A549 (cell line): ENCODE measurements around the gene NAA15. TPM values are rescaled to one million over a fixed set of nuclear protein-coding genes. Genes with fewer than 3 reads are reported as not detected.

Source experiments
- ATAC-seq, 2 experiments: fragments of 200-7000 bp in 1 of 2; fragments of >200 bp in 1 of 2; cut with Nextera tagmentation in 1 of 2; cut with Tn5 transposase in 1 of 2; 3 replicates each; pipeline versions ENCODE4 v1.8.0 to v1.9.1; 2018 to 2020; ENCODE audit warnings: mild to moderate bottlenecking in 1 of 2, moderate library complexity in 1 of 2
- CTCF ChIA-PET: fragments of 300-600 bp; sonication (Branson Sonifier 250); formaldehyde crosslinking; extraction: SDS; loops from one replicate; lab custom pipeline; 2021; ENCODE audit warnings: antibody characterized with exemption, inconsistent platforms; lab: Yijun Ruan, JAX
- POLR2A ChIA-PET: fragments of 350-600 bp; formaldehyde crosslinking; extraction: SDS; loops from one replicate; lab custom pipeline; 2021; ENCODE audit warnings: antibody characterized with exemption, inconsistent platforms; lab: Yijun Ruan, JAX
- DNase-seq, 2 experiments: peaks; one replicate each; pipeline versions ENCODE4 v3.0.0 to v3.0.0-alpha.2; 2011 to 2016; ENCODE audit warnings: low read depth in 1 of 2, low spot score in 1 of 2
- FAIRE-seq: peaks from 2 replicates; lab custom pipeline; 2011; peaks lifted over from hg19 to GRCh38; lab: Jason Lieb, UNC
- H3K27ac ChIP-seq, 2 experiments: fragments of >200 bp; sonication (Bioruptor Twin); formaldehyde crosslinking; 3 replicates each; pipeline ENCODE4 v1.5.1; 2016 to 2017
- H3K4me1 ChIP-seq: fragments of >200 bp; sonication (Bioruptor Twin); formaldehyde crosslinking; 3 replicates; pipeline ENCODE4 v1.6.1; 2016
- H3K4me2 ChIP-seq: fragments of >200 bp; sonication (Bioruptor Twin); formaldehyde crosslinking; 3 replicates; pipeline ENCODE4 v1.6.1; 2016
- H3K4me3 ChIP-seq: fragments of >200 bp; sonication (Bioruptor Twin); formaldehyde crosslinking; 3 replicates; pipeline ENCODE4 v1.5.1; 2016
- H3K9me3 ChIP-seq: fragments of >200 bp; sonication (Bioruptor Twin); formaldehyde crosslinking; 3 replicates; pipeline ENCODE4 v1.6.1; 2016
- CBX8 ChIP-seq: fragments of 200-600 bp; sonication (generic); IDR thresholded peaks from 2 replicates; pipeline ENCODE4 v1.6.1; 2016
- CHD2 ChIP-seq: fragments of 150-350 bp; IDR thresholded peaks from 2 replicates; pipeline ENCODE4 v1.6.1; 2014; ENCODE audit warnings: low read length; ENCODE audit not compliant: partially characterized antibody
- EP300 ChIP-seq, 2 experiments: fragments of >200 bp; sonication (Bioruptor Twin); formaldehyde crosslinking; IDR thresholded peaks; 2 replicates in 1 of 2; 3 replicates in 1 of 2; pipeline ENCODE4 v1.6.1; 2016 to 2017
- FOSB ChIP-seq: fragments of 250-450 bp; sonication (Bioruptor Pico); IDR thresholded peaks from 2 replicates; pipeline ENCODE4 v1.5.0; 2020; ENCODE audit warnings: mild to moderate bottlenecking, moderate library complexity
- FOSL2 ChIP-seq, 2 experiments: fragments of 450-650 bp in 1 of 2; fragments of >200 bp in 1 of 2; sonication (Bioruptor Twin) in 1 of 2; formaldehyde crosslinking; IDR thresholded peaks; 2 replicates each; pipeline versions ENCODE4 v1.5.0 to v1.6.1; 2016 to 2020; ENCODE audit warnings: mild to moderate bottlenecking in 1 of 2, moderate library complexity in 1 of 2
- HDAC2 ChIP-seq: fragments of 200-600 bp; sonication (generic); IDR thresholded peaks from 2 replicates; pipeline ENCODE4 v1.6.1; 2016
- HEYL ChIP-seq: fragments of 250-450 bp; sonication (Bioruptor Pico); IDR thresholded peaks from 2 replicates; pipeline ENCODE4 v1.8.0; 2021; ENCODE audit warnings: mild to moderate bottlenecking, moderate library complexity
- HOXA7 ChIP-seq: fragments of 250-450 bp; sonication (Bioruptor Pico); IDR thresholded peaks from 2 replicates; pipeline ENCODE4 v1.5.0; 2020; ENCODE audit warnings: mild to moderate bottlenecking, moderate library complexity
- HOXB13 ChIP-seq: fragments of 250-450 bp; sonication (Bioruptor Pico); IDR thresholded peaks from 2 replicates; pipeline ENCODE4 v1.5.0; 2020; ENCODE audit warnings: low read depth, mild to moderate bottlenecking, moderate library complexity
- HOXB5 ChIP-seq: fragments of 250-450 bp; sonication (Bioruptor Pico); IDR thresholded peaks from 2 replicates; pipeline ENCODE4 v1.5.0; 2020; ENCODE audit warnings: mild to moderate bottlenecking, moderate library complexity
- MYC ChIP-seq: IDR thresholded peaks from 2 replicates; pipeline ENCODE4 v1.6.1; 2012; ENCODE audit warnings: mild to moderate bottlenecking, inconsistent platforms, low read length, improper control_type of control experiment, borderline replicate concordance
- NFE2L2 ChIP-seq: fragments of 150-350 bp; conservative IDR thresholded peaks from 2 replicates; pipeline ENCODE4 v1.6.1; 2014; ENCODE audit warnings: low read length
- POLR2A ChIP-seq: IDR thresholded peaks from 2 replicates; pipeline ENCODE4 v1.6.1; 2012; ENCODE audit warnings: mild to moderate bottlenecking, low read length
- RAD21 ChIP-seq, 2 experiments: fragments of >200 bp in 1 of 2; sonication (Bioruptor Twin) in 1 of 2; formaldehyde crosslinking in 1 of 2; IDR thresholded peaks in 1 of 2; conservative IDR thresholded peaks in 1 of 2; 2 replicates in 1 of 2; 3 replicates in 1 of 2; pipeline ENCODE4 v1.6.1; 2012 to 2018; ENCODE audit warnings: inconsistent platforms in 1 of 2
- RCOR1 ChIP-seq: fragments of 150-350 bp; IDR thresholded peaks from 2 replicates; pipeline ENCODE4 v1.6.1; 2014; ENCODE audit warnings: antibody characterized with exemption, low read length, low read depth
- TFCP2L1 ChIP-seq: fragments of 250-450 bp; sonication (Bioruptor Pico); IDR thresholded peaks from 2 replicates; pipeline ENCODE4 v1.5.0; 2021; ENCODE audit warnings: mild to moderate bottlenecking
- ZC3H11A ChIP-seq: fragments of 450-650 bp; IDR thresholded peaks from 2 replicates; pipeline ENCODE4 v1.6.1; 2014; ENCODE audit warnings: antibody characterized with exemption, mild to moderate bottlenecking
- ZSCAN20 ChIP-seq: fragments of 250-450 bp; sonication (Bioruptor Pico); IDR thresholded peaks from 2 replicates; pipeline ENCODE4 v1.8.0; 2022; ENCODE audit warnings: mild to moderate bottlenecking, moderate library complexity
- WGBS: methylation state at CpG from one replicate; pipeline ENCODE4 v1.1.6; 2017; ENCODE audit errors: missing lambda C conversion rate; 5-methylcytosine and 5-hydroxymethylcytosine counted together
- polyA plus RNA-seq, 4 experiments: library from polyadenylated mRNA; depleted of rRNA in 3 of 4; stranded (reverse); fragments of >200 nt; fragmentation: RNase III in 1 of 4; extraction: RNeasy Plus Mini Kit Qiagen cat#74134 plus additional on column Dnase treatment in 1 of 4; gene quantifications; 2 replicates in 3 of 4; 3 replicates in 1 of 4; pipeline ENCODE4 v1.2.3, GENCODE V29; 2011 to 2017
- TF ChIP-seq, protein P1 (sequence below): fragments of >200 bp; sonication (Bioruptor Twin); formaldehyde crosslinking; IDR thresholded peaks from 3 replicates; pipeline ENCODE4 v1.5.1; 2016
- TF ChIP-seq, protein P2 (sequence below): fragments of >200 bp; sonication (Bioruptor Twin); formaldehyde crosslinking; IDR thresholded peaks from 2 replicates; pipeline ENCODE4 v1.6.1; 2016
- TF ChIP-seq, protein P3 (sequence below): IDR thresholded peaks from 2 replicates; pipeline ENCODE4 v1.6.1; 2012
- TF ChIP-seq, protein P4 (sequence below): fragments of 150-350 bp; IDR thresholded peaks from 2 replicates; pipeline ENCODE4 v1.6.1; 2014; ENCODE audit warnings: low read depth, mild to moderate bottlenecking, low read length
- TF ChIP-seq, protein P5 (sequence below): fragments of 250-450 bp; sonication (Bioruptor Pico); IDR thresholded peaks from 2 replicates; pipeline ENCODE4 v1.5.0; 2020; ENCODE audit warnings: low read depth, mild to moderate bottlenecking, moderate library complexity
- TF ChIP-seq, protein P6 (sequence below): fragments of 250-450 bp; sonication (Bioruptor Pico); IDR thresholded peaks from 2 replicates; pipeline ENCODE4 v1.5.0; 2021; ENCODE audit warnings: mild to moderate bottlenecking, moderate library complexity, borderline replicate concordance
- TF ChIP-seq, protein P7 (sequence below): fragments of 450-650 bp; IDR thresholded peaks from 2 replicates; pipeline ENCODE4 v1.6.1; 2014; ENCODE audit warnings: antibody characterized with exemption

The NAA15 gene
- polyA plus RNA-seq, 2 of the 4 experiments (the other 2 are of a cell fraction): 29.2 to 45.2 TPM

DNA sequence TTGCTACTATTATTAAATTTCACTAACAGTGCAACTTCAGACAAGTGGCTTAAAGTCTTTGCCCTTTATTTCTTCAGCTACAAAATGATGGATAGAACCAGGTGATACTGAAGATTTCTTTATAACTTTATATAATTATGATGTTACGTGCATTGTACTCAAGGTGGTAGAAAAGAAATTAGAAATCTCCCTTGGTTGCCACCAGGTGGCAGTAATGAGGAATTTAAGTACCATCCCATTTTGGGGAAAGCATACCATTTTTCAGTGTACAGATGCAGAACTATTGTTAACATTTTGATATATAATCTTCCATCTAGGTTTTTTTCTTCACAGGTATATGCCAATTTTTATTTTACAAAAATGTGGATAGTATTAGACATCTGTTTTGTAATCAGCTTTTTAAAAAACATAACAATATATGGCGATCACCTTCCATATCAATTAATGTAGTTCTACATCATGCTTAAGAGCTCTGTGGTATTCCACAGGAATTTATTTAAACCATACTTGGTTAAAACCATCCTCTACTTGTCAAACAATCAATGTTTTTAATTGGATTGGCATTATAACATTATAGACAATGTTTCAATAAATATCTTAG, 114.9 kb downstream of the NAA15 start:
- TF ChIP-seq, protein P1, sequence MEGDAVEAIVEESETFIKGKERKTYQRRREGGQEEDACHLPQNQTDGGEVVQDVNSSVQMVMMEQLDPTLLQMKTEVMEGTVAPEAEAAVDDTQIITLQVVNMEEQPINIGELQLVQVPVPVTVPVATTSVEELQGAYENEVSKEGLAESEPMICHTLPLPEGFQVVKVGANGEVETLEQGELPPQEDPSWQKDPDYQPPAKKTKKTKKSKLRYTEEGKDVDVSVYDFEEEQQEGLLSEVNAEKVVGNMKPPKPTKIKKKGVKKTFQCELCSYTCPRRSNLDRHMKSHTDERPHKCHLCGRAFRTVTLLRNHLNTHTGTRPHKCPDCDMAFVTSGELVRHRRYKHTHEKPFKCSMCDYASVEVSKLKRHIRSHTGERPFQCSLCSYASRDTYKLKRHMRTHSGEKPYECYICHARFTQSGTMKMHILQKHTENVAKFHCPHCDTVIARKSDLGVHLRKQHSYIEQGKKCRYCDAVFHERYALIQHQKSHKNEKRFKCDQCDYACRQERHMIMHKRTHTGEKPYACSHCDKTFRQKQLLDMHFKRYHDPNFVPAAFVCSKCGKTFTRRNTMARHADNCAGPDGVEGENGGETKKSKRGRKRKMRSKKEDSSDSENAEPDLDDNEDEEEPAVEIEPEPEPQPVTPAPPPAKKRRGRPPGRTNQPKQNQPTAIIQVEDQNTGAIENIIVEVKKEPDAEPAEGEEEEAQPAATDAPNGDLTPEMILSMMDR: peak; percentile 62
- TF ChIP-seq RAD21 (conservative IDR thresholded peaks at IDR 0.05 in 1 of 2, IDR thresholded peaks at IDR 0.05 in 1 of 2): peak; percentile 30 to 47; a peak in 4 of 5 replicates
- TF ChIP-seq, protein P2, sequence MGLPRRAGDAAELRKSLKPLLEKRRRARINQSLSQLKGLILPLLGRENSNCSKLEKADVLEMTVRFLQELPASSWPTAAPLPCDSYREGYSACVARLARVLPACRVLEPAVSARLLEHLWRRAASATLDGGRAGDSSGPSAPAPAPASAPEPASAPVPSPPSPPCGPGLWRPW: no peak
- TF ChIP-seq, all 56 proteins: peak for 2
- DNase-seq: peak in 1 of 2 experiments; percentile 51
- FAIRE-seq: no peak
- Histone ChIP-seq H3K4me2 (no peak overlapping the region), H3K27ac (no peak overlapping the region), H3K4me1 (no peaks in the 10 kb centered on the region), H3K4me3 (no peak overlapping the region), H3K9me3 (no peaks in the 10 kb centered on the region)
- ATAC-seq: peak in 1 of 2 experiments; percentile 66; a peak in 4 of 6 replicates
- 83% methylated on average over 2 of the region's 2 CpGs for WGBS
- POLR2A ChIA-PET: interaction anchor here (1.1 kb wide), 1 partner anchor 37 kb away, joined by 3 read pairs; no protein-coding TSS in a partner anchor
- CTCF ChIA-PET: interaction anchor here (0.7 to 1.3 kb wide), 6 partner anchors 17 to 115 kb away, joined by 3 to 5 read pairs (median 4); partner anchors contain the start of genes NAA15 and RAB33B

DNA sequence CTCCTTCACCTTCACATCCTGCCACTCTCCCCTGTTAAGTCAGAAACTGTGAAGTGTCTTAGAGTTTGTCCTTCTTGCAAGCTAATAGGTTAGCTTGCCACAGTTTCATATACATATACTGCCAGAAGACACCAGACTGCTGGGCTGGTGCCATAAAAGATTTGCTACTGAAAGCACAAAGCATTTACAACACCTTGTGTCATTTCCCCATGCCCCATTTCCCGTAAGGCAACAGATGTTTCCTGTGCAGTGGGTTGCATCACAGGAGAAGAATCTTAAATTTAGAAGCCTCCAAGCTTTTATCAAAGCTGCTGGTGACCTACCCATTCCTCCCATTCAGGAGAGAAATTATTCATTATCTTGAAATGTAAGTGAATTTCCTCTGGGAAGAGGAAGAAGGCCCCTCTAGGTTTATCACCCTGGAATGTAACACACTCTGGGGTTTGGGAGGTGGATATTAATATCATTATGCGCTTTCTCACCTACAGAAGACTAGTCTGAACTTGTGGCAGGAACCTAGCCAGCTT, 118.1 kb downstream of the NAA15 start:
- TF ChIP-seq FOSB (CRISPR knock-in tag) (no peak), EP300 (IDR thresholded peaks at IDR 0.05) (no peak), HDAC2 (no peak), RAD21 (conservative IDR thresholded peaks at IDR 0.05 in 1 of 2, IDR thresholded peaks at IDR 0.05 in 1 of 2) (no peak), HOXB13 (CRISPR knock-in tag) (no peak), FOSL2 (IDR thresholded peaks at IDR 0.05) (no peak), FOSL2 (CRISPR knock-in tag; IDR thresholded peaks at IDR 0.05) (no peak), CHD2 (no peak), HOXB5 (no peak), NFE2L2 (no peak), TFCP2L1 (CRISPR knock-in tag) (no peak)
- TF ChIP-seq, protein P3, sequence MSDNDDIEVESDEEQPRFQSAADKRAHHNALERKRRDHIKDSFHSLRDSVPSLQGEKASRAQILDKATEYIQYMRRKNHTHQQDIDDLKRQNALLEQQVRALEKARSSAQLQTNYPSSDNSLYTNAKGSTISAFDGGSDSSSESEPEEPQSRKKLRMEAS: no peak
- TF ChIP-seq, protein P4, sequence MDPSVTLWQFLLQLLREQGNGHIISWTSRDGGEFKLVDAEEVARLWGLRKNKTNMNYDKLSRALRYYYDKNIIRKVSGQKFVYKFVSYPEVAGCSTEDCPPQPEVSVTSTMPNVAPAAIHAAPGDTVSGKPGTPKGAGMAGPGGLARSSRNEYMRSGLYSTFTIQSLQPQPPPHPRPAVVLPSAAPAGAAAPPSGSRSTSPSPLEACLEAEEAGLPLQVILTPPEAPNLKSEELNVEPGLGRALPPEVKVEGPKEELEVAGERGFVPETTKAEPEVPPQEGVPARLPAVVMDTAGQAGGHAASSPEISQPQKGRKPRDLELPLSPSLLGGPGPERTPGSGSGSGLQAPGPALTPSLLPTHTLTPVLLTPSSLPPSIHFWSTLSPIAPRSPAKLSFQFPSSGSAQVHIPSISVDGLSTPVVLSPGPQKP: no peak
- TF ChIP-seq, protein P5, sequence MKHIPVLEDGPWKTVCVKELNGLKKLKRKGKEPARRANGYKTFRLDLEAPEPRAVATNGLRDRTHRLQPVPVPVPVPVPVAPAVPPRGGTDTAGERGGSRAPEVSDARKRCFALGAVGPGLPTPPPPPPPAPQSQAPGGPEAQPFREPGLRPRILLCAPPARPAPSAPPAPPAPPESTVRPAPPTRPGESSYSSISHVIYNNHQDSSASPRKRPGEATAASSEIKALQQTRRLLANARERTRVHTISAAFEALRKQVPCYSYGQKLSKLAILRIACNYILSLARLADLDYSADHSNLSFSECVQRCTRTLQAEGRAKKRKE (CRISPR knock-in tag): no peak
- CTCF ChIA-PET: no interaction called here
- POLR2A ChIA-PET: no interaction called here
- H3K4me3 ChIP-seq: no peak overlapping the region
- FAIRE-seq: no peak
- no peak for DNase-seq
- WGBS: 97% methylated on average over 2 of the region's 2 CpGs
- ATAC-seq: no peak
- no peak overlapping the region for H3K27ac ChIP-seq
- no peaks in the 10 kb centered on the region for H3K9me3 ChIP-seq
- H3K4me2 ChIP-seq: no peak overlapping the region
- no peaks in the 10 kb centered on the region for H3K4me1 ChIP-seq

DNA sequence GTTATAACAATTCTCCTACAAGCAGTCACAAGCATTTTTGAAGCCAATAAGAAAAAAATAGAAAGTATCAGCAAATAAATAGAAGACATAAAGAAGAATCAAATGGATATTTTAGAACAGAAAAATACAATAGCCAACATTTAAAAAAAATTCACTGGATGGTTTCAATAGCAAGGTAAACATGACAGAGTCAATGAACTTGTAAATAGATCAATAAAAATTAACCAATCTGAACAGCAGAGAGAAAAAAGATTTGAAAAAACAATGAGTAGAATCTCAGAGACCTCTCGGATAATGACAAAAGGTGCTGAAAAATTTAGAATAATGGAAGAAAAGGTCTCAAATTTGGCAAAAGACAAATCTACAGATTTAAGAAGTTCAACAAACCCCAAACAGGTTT, 119.3 kb downstream of the NAA15 start:
- ATAC-seq (no peak), DNase-seq (no peak), FAIRE-seq (no peak)
- CTCF ChIA-PET: no interaction called here
- Histone ChIP-seq H3K4me3 (no peak overlapping the region), H3K4me2 (no peak overlapping the region), H3K9me3 (no peaks in the 10 kb centered on the region), H3K4me1 (no peaks in the 10 kb centered on the region), H3K27ac (no peak overlapping the region)
- 96% methylated on average over 1 of the region's 1 CpG for WGBS
- POLR2A ChIA-PET: no interaction called here
- TF ChIP-seq ZSCAN20 (CRISPR knock-in tag) (no peak), HEYL (CRISPR knock-in tag) (no peak), ZC3H11A (no peak), MYC (no peak), POLR2A (no peak), HOXB13 (CRISPR knock-in tag) (no peak), HOXA7 (CRISPR knock-in tag) (no peak), RCOR1 (no peak), CBX8 (no peak)
- TF ChIP-seq, protein P6, sequence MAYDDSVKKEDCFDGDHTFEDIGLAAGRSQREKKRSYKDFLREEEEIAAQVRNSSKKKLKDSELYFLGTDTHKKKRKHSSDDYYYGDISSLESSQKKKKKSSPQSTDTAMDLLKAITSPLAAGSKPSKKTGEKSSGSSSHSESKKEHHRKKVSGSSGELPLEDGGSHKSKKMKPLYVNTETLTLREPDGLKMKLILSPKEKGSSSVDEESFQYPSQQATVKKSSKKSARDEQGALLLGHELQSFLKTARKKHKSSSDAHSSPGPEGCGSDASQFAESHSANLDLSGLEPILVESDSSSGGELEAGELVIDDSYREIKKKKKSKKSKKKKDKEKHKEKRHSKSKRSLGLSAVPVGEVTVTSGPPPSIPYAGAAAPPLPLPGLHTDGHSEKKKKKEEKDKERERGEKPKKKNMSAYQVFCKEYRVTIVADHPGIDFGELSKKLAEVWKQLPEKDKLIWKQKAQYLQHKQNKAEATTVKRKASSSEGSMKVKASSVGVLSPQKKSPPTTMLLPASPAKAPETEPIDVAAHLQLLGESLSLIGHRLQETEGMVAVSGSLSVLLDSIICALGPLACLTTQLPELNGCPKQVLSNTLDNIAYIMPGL (CRISPR knock-in tag): no peak
- TF ChIP-seq, protein P7, sequence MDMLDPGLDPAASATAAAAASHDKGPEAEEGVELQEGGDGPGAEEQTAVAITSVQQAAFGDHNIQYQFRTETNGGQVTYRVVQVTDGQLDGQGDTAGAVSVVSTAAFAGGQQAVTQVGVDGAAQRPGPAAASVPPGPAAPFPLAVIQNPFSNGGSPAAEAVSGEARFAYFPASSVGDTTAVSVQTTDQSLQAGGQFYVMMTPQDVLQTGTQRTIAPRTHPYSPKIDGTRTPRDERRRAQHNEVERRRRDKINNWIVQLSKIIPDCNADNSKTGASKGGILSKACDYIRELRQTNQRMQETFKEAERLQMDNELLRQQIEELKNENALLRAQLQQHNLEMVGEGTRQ: no peak
- TF ChIP-seq, protein P4: no peak
